ENCODE results near the gene RALGAPA1. TPM values are rescaled to one million over a fixed set of nuclear protein-coding genes. Genes with fewer than 3 reads are reported as not detected.

Gene RALGAPA1
- polyA plus RNA-seq, 1 donor (not counting 4 experiments of a cell fraction or from before 2014, with no cell fraction given) = 12.1 TPM

DNA sequence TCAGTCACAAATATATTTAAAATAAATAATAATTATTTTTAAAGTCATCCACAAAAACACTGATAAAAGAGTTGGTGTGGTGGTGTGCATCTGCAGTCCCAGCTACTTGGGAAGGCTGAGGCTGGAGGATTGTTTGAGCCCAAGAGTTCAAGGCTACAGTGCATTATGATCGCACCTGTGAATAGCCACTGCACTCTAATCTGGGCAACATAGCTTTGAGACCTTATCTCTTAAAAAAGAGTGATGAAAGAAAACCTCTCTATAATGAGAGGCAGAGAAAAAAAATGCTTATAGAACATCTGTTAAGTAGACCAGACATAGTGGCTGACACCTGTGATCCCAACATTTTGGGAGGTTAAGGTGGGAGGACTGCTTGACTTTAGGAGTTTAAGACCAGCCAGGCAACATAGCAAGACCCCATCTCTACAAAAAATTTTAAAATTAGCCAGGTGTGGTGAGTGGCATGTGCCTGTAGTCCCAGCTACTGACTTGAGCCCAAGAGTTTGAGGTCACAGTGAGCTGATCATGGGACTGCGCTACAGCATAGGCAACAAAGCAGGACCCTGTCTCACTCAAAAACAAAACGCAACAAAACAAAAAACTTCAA lies 50.5 kb downstream of the RALGAPA1 start:
- Histone ChIP-seq H3K9ac (ENCODE audit: control insufficient read depth, extremely low read depth, insufficient read depth, low read length) (no peak overlapping the region), H3K27me3 (ENCODE audit: control insufficient read depth, extremely low read depth, insufficient read depth, low read length) (no peaks in the 10 kb centered on the region), H3K9me3 (ENCODE audit: control insufficient read depth, low read depth, low read length) (no peaks in the 10 kb centered on the region), H3K27ac (ENCODE audit: control insufficient read depth, insufficient read depth, low read length) (no peak overlapping the region), H3K36me3 (ENCODE audit: control insufficient read depth in 2 of 2, extremely low read depth in 1 of 2, insufficient read depth in 2 of 2, low read length in 2 of 2) (peaks cover 0 to 4% of the 10 kb centered on the region in 2 experiments), H3K4me1 (ENCODE audit: control insufficient read depth, extremely low read depth, insufficient read depth, low read length) (no peaks in the 10 kb centered on the region), H2AFZ (ENCODE audit: control insufficient read depth, low read length) (no peak overlapping the region), H3K9me1 (ENCODE audit: control insufficient read depth, extremely low read depth, insufficient read depth, low read length) (no peaks in the 10 kb centered on the region), H3K4me3 (ENCODE audit: control insufficient read depth in 2 of 3, extremely low read depth in 1 of 3, insufficient read depth in 2 of 3, low read depth in 1 of 3, low read length in 3 of 3) (no peak overlapping the region), H3K4me2 (ENCODE audit: control insufficient read depth, extremely low read depth, insufficient read depth, low read depth, low read length) (no peak overlapping the region), H3K79me2 (ENCODE audit: control insufficient read depth, insufficient read depth, low read length) (no peaks in the 10 kb centered on the region), H4K20me1 (ENCODE audit: control insufficient read depth, extremely low read depth, insufficient read depth, low read length) (no peaks in the 10 kb centered on the region)
- dilution Hi-C loops (cut with MboI; ENCODE audit: extremely low pct_ligation_motif_present, low sequenced_read_pairs) = no loop called here
- no peak for DNase-seq (ENCODE audit: low read depth, low spot score)
- FAIRE-seq = no peak
- TF ChIP-seq EZH2 (IDR thresholded peaks at IDR 0.05; ENCODE audit: low read length) (no peak), CTCF (optimal IDR thresholded peaks at IDR 0.05 in 1 of 3, IDR thresholded peaks at IDR 0.05 in 1 of 3, conservative IDR thresholded peaks at IDR 0.05 in 1 of 3; ENCODE audit: extremely low read depth in 1 of 3, insufficient read depth in 2 of 3, low read length in 3 of 3) (no peak)

DNA sequence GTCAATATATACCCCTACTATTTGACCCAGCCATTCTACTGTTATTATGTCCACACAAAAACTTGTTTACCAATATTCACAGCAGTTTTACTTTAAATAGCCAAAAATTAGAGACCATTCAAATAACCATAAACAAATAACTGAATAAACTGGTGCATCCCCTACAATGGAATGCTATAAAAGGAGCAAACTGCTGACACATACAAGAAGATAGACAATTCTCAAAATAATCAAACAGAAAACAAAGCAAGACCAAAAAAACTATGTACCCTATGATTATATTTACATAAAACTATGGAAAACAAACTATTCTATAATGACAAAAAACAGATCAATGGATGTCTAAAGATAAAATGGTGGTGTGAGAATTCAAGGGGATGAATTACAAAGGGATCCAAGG lies 54.4 kb downstream of the RALGAPA1 start:
- DNase-seq (ENCODE audit: low read depth, low spot score) (no peak), FAIRE-seq (no peak)
- dilution Hi-C loops (cut with MboI; ENCODE audit: extremely low pct_ligation_motif_present, low sequenced_read_pairs) = no loop called here
- peaks cover 0 to 4% of the 10 kb centered on the region in 2 experiments for H3K36me3 ChIP-seq (ENCODE audit: control insufficient read depth in 2 of 2, extremely low read depth in 1 of 2, insufficient read depth in 2 of 2, low read length in 2 of 2)
- no peaks in the 10 kb centered on the region for H3K4me1 ChIP-seq (ENCODE audit: control insufficient read depth, extremely low read depth, insufficient read depth, low read length)
- no peak overlapping the region for H2AFZ ChIP-seq (ENCODE audit: control insufficient read depth, low read length)
- H4K20me1 ChIP-seq (ENCODE audit: control insufficient read depth, extremely low read depth, insufficient read depth, low read length) = no peaks in the 10 kb centered on the region
- no peak overlapping the region for H3K4me2 ChIP-seq (ENCODE audit: control insufficient read depth, extremely low read depth, insufficient read depth, low read depth, low read length)
- no peak overlapping the region for H3K4me3 ChIP-seq (ENCODE audit: control insufficient read depth in 2 of 3, extremely low read depth in 1 of 3, insufficient read depth in 2 of 3, low read depth in 1 of 3, low read length in 3 of 3)
- TF ChIP-seq CTCF (optimal IDR thresholded peaks at IDR 0.05 in 1 of 3, IDR thresholded peaks at IDR 0.05 in 1 of 3, conservative IDR thresholded peaks at IDR 0.05 in 1 of 3; ENCODE audit: extremely low read depth in 1 of 3, insufficient read depth in 2 of 3, low read length in 3 of 3) (no peak), EZH2 (IDR thresholded peaks at IDR 0.05; ENCODE audit: low read length) (no peak)
- no peaks in the 10 kb centered on the region for H3K9me3 ChIP-seq (ENCODE audit: control insufficient read depth, low read depth, low read length)
- no peaks in the 10 kb centered on the region for H3K27me3 ChIP-seq (ENCODE audit: control insufficient read depth, extremely low read depth, insufficient read depth, low read length)
- H3K9me1 ChIP-seq (ENCODE audit: control insufficient read depth, extremely low read depth, insufficient read depth, low read length) = no peaks in the 10 kb centered on the region
- no peak overlapping the region for H3K9ac ChIP-seq (ENCODE audit: control insufficient read depth, extremely low read depth, insufficient read depth, low read length)
- no peak overlapping the region for H3K27ac ChIP-seq (ENCODE audit: control insufficient read depth, insufficient read depth, low read length)
- no peaks in the 10 kb centered on the region for H3K79me2 ChIP-seq (ENCODE audit: control insufficient read depth, insufficient read depth, low read length)
